H1 (cell line): ENCODE results near the gene MAP3K6. TPM values are rescaled to one million over a fixed set of nuclear protein-coding genes. Genes with fewer than 3 reads are reported as not detected.

Experiments used
- POLR2A ChIP-seq, 2 experiments: IDR thresholded peaks; 1 replicate in 1 of 2; 2 replicates in 1 of 2; pipeline ENCODE4 v1.6.1; 2011; ENCODE audit warnings: low read depth in 2 of 2, low read length in 2 of 2, mild to moderate bottlenecking in 2 of 2; ENCODE audit errors: control extremely low read depth in 1 of 2
- POLR2AphosphoS5 ChIP-seq: IDR thresholded peaks from 2 replicates; pipeline ENCODE4 v1.6.1; 2011; ENCODE audit warnings: low read depth, low read length
- TBP ChIP-seq: IDR thresholded peaks from 2 replicates; pipeline ENCODE4 v1.6.1; 2011; ENCODE audit warnings: low read depth, low read length, improper control_type of control experiment
- polyA plus RNA-seq, 7 experiments: library from polyadenylated mRNA; depleted of rRNA in 3 of 7; stranded (reverse) in 5 of 7; unstranded in 2 of 7; fragments of >200 nt in 5 of 7; fragments of 200-250 nt in 2 of 7; gene quantifications; 1 replicate in 5 of 7; 2 replicates in 1 of 7; 4 replicates in 1 of 7; pipeline versions ENCODE4 v1.2.1 to v1.2.3, GENCODE V29; 2011 to 2013; ENCODE audit warnings: missing spikeins in 2 of 7, mixed read lengths in 2 of 7
- total RNA-seq: library from RNA; stranded (reverse); fragmentation: NEBNext Ultra II Directional; extraction: Animal tissue kit (Norgen Biotek cat#: 25700); gene quantifications from 2 replicates; pipeline ENCODE4 v1.2.1, GENCODE V29; 2021

Gene MAP3K6
- total and polyA plus RNA-seq, 2 of the 8 experiments (the other 6 are each of a cell fraction or from before 2014, with no cell fraction given): 7.4 to 7.6 TPM

DNA sequence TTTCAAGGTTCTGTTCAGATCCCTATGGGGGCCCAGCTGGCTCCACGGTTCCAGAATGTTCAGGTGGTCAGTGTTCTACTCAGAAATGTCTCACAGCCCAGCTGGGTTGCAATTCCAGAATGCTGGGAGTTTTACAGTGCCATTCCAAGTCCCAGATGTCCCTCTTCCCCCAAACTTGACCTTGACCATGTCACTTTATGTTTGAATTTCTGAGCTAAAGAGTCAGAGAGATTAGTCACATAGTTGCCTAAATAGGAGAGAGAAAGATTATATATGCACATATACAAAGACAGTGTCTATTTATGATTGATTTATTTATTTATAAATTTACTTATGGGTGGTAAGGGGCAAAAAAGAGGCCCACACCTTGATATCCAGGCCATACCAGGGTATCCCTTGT lies 28.2 kb upstream of the MAP3K6 start (continued):
- TF ChIP-seq TBP (no peak), POLR2A (IDR thresholded peaks at IDR 0.05; ENCODE audit: control extremely low read depth in 1 of 2, low read depth in 2 of 2, low read length in 2 of 2) (no peak), POLR2AphosphoS5 (no peak)
